GM12872 (cell line): ENCODE measurements around the gene VTCN1.

ENCODE experiments used
- CTCF ChIP-seq: IDR thresholded peaks from 3 replicates; pipeline ENCODE4 v1.5.1; 2011; ENCODE audit warnings: low read depth, mild to moderate bottlenecking, low read length, moderate library complexity; ENCODE audit not compliant: insufficient read depth

Gene VTCN1

GRCh38 chr1:117122330-117123025 is 88.2 kb downstream of the VTCN1 start:
- no peak for TF ChIP-seq CTCF

GRCh38 chr1:117121589-117122329 is 89.0 kb downstream of the VTCN1 start, which contains the start of gene TRIM45:
Gene TRIM45 (minus strand): TSS chr1:117121749. CDS start chr1:117121201, 548 bp downstream.
- TF ChIP-seq CTCF, result peak; percentile 81

- TF ChIP-seq CTCF, result no peak
Observed at GRCh38 chr1:117120774-117121588, 89.7 kb downstream of the VTCN1 start.

- no peak for TF ChIP-seq CTCF
Observed at GRCh38 chr1:117118137-117118536, 92.6 kb downstream of the VTCN1 start.

- no peak for TF ChIP-seq CTCF
Observed at GRCh38 chr1:117117697-117118096, 93.0 kb downstream of the VTCN1 start.

GRCh38 chr1:117116784-117117130 is 94.0 kb downstream of the VTCN1 start:
- no peak for TF ChIP-seq CTCF
